Posterior vena cava (tissue), 2 donors: ENCODE data around the gene SLC44A5. TPM values are rescaled to one million over a fixed set of nuclear protein-coding genes. Genes with fewer than 3 reads are reported as not detected.
"Not testable (repeated sequence)": the region's sequence is repeated elsewhere in the genome, so short reads cannot be mapped to it uniquely, and the experiment has no call there.

Experiments
- DNase-seq: peaks from one replicate; pipeline ENCODE4 v3.0.0-alpha.2; 2020; ENCODE audit warnings: low spot score
- intact Hi-C, 2 donors: fragments of 100-400 bp; cut with DNase I; formaldehyde crosslinking; loops; one replicate each; pipeline versions ENCODE4 v1.14.1 to v1.14.2; 2022 to 2023
- total RNA-seq, 2 donors: library from RNA; stranded (reverse); fragmentation: NEBNext Ultra II Directional; extraction: Animal tissue kit (Norgen Biotek cat#: 25700); gene quantifications; one replicate each; pipeline ENCODE4 v1.2.1, GENCODE V29; 2021
- donor health status: DM: yes; HTN: yes; CAD: no.
- donor health status: DM: yes; HTN: yes; CAD: no.

SLC44A5 gene
- total RNA-seq, 2 donors from 2014 or later = 0.52 TPM; not detected in 1

DNA sequence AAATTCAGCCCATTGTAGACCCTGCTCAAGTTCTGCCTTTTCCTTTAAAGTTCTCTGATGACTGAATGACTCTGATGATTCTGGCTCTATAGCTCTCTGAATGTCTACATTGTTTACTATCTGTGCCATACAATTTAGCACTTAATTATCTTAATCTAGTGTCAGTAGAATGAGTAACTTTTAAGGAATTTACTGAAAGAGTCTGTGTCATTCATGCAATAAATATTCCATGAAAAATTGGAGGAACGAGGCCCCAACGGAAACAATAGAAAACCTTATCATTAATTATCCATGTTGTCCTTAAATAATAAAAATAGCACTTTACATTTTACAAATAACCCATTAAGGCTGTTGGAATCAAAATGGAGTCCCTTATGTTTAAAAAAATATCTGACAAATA, 77.8 kb downstream of the SLC44A5 start:
- DNase-seq = no peak
- intact Hi-C loops = no loop called here

DNA sequence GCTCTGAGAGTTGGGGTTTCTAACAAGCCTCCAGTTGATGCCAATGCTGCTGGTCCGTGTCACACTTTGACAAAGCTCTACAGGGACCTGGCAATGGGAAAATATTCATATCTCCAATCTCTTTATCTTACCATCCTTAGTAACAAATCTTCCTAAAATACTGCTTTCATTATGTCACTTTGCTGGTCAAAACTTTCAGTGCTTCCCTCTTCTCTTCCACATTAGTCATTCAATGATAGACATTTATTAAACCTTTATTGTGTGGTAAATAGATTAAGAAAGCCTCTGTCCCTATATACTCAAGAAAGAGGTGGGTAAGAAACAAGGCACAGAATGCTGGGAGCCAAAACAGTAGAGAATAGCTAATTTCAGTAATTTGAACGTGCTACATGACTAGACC, 79.3 kb downstream of the SLC44A5 start:
- intact Hi-C loops = no loop called here
- no peak for DNase-seq

DNA sequence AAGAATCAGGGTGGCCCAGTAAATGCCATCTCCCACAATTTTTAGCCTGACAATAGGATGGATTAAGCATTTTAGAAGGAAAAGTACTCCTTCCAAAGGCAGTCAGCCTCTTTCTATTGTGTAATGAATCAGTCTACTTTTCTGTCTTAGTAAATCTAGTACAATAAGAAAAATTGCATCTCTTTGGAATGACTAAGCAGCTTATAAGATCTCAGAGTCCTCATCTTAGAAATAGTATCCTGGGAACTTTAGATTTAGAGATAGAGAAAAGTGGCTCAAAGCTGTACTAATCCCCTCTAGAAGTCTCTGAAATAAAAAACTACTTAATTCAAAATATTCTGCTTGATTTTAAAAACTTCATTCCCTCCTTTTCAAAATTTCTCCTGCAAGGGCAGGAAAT, 81.4 kb downstream of the SLC44A5 start:
- intact Hi-C loops = no loop called here
- no peak for DNase-seq

DNA sequence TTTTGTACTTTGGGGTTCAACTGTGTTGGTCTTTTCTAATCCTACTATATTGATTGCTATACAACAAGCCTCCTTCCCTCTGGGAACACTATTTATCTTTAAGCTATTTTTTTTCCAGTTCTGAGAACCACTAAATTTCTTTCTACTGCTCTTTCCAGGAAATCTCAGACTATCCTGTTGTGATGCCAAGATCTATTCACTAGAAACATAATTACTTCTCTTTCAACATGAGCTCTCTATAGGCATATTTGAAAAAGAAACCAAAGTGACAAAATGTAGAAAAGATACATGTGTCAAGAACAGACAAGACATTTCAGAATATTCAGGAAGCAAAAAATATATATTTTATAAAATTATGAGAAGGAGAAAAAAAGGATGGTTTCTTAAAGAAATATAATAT, 82.9 kb downstream of the SLC44A5 start:
- no peak for DNase-seq
- intact Hi-C loops = no loop called here

DNA sequence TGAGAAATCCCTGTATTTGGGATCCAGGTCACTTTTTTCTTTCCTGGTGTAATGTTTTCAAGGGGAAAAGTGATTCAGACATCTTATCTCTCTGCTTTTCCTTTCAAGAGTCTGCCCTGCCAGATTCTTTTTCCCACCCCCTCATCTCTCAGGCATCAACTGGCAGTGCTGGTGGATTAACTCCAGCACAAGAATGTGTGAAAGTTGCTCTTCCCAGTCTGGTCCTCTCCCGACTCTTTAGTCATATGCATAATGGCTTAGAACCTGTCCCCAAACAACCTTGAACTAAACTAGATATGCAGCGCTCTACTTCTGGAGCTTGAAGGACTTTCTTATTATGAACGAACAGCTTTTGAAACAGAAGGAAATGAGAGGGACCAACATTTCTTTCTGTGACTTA, 88.5 kb downstream of the SLC44A5 start:
- intact Hi-C loops = no loop called here

DNA sequence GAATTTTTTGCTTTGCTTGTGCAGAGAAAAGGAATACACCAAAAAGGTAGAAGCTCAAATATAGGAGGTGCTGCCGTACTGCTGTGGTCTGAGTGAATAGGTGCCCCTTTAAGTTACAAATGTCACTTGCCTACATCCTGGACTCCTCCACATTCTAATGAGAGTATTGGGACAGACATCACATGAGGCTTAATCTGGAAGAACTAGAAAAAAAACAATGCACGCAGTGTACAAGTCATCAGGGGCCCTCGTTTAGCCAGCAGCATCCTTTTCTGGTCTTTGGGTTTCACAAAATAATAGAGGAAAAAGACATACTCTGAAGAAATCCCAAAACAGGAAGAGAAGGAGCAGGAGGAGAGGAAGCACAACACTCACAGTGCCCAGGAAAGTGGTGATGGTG, 89.3 kb downstream of the SLC44A5 start:
- no peak for DNase-seq
- intact Hi-C loops = no loop called here

More for the DNA sequence above, 88.5 kb downstream of the SLC44A5 start:
- no peak for DNase-seq

DNA sequence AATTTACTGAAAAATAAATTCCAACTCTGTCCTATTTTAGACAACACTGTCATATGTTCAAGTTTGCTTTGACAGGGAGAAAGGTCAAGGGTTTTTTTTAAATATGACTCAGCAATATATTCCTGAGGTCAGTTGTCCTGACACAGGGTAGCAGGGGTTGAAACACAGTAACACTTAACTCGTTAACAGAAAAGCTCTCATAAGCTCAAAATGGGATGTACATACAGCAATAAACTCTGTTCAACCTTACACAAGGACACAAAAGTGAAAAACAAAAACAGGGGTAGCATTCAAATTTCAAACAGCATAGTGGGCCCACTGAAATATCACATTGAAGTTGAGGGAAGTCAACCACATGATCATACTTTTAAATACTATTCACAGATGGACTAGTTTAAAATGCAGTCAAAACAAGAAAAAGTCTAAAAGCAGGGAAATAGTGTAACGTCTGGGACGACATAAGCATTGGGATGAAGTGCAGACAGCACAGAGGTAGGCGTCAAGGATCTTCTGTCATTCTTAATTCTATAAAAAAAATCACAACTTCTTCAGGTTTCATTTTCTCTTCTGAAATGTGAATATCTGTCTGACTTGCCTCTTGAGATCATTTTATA, 89.9 kb downstream of the SLC44A5 start:
- no peak for DNase-seq
- intact Hi-C loops = no loop called here

DNA sequence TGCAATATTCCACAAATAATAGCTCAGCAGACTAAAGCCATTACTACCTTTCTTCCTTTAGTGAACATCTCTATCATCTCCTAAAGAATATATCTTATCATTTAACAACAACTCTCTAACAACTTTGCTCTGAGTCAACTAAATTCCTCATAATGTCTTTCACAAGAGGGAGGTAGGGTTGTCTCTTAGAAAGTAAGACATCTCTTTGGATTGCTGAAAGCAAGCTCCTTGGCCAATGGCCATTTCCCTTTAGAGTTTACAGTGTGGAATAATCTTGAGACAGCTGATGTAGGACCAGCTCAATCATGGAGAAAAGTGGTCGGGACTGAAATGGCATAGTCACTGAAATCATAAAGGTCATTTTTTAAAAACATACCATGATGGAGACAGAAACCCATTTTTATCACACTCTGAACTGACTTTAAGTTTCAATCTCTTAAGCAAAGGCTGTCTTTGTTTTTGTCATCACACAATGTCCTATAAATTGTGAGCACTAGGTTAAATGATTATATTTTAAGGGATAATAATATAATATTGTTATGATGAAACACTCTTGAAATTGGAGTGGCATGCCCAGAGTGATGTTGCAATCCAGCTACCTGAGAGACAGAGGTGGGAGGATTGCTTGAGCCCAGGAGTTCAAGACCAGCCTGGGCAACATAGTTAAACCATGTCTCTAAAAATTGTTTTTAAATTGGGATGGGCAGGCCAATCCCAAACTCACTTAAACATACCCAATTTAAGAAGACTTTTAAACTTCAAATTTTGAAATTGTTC, 91.1 kb downstream of the SLC44A5 start:
- DNase-seq = no peak
- intact Hi-C loops = no loop called here

DNA sequence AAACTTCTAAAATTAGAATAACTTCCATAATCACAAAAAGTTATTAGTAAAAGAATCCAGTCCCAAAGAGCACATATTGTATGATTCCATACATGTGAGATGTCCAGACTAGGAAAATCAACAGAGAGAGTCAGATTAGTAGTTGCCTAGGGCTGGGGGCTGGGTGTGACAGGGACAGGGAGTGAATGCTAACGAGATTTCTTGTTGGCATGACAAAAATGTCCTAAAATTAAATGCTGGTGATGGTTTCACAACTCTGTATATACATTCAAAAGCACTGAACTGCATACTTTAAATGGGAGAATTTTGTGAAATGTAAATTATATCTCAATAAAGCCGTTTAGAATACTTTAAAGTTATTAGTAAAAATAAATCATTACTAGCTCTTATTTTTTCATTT, 92.2 kb downstream of the SLC44A5 start:
- intact Hi-C loops = no loop called here
- no peak for DNase-seq

DNA sequence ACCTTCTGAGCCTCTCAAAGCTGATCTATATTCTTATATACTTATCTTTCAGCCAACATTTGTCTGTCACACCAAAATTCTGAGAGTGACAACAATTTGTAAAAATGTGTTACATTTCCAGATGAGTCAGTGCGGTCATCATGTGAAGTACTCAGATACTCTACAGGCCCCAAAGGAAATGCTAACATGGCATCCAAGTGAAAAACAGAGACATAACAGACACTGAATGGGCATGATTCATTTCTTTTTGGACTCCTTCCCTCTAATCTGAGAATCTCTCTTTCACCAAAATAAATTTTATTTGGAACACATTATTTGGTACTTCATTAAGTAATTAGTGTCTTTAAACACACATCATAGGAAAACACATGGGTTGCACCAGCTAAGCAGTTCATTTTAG, 96.6 kb downstream of the SLC44A5 start:
- intact Hi-C loops = no loop called here
- no peak for DNase-seq

DNA sequence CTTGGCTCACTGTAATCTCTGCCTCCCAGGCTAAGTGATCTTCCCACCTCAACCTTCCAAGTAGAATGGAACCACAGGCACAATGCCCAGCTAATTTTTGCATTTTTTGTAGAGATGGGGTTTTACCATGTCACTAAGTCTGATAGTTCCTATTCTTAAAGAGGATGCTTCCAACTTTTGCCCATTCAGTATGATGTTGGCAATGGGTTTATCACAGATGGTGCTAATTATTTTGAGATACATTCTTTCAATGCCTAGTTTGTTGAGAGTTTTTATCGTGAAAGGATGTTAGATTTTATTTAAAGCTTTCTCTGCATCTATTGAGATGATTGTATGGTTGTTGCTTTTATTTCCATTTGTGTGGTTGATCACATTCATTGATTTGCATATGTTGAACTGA, 103.9 kb downstream of the SLC44A5 start:
- DNase-seq = no peak
- intact Hi-C loops = no loop called here

DNA sequence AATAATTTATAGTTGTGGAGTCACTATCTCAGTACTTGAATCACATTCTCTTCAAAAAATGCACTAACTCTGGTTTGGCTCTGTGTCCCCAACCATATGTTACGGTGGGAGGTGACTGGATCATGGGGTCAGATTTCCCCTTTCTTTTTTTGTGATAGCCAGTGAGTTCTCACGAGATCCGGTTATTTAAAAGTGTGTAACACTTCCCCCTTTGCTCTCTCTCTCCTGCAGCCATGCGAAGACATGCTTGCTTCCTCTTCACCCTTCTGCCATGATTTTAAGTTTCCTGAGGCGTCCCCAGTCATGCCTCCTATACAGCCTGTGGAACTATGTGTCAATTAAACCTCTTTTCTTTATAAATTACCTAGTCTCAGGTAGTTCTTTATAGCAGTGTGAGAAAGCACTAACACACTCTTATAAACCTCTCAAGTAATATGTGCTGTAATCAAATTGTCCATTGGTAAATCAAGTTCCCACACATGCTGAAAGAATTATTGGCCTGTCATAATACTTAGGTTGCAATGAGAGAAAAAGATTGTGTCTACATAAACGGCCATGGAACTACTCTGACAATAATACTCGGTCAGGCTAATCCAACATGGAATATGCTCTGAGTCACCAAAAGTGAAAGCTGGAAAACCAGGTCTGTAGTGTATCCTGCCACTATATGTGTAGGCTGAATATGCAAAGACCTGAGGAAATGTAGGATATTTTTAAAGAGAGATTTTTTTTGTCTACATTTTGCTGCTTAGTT, 107.5 kb downstream of the SLC44A5 start:
- DNase-seq = no peak
- intact Hi-C loops = no loop called here

DNA sequence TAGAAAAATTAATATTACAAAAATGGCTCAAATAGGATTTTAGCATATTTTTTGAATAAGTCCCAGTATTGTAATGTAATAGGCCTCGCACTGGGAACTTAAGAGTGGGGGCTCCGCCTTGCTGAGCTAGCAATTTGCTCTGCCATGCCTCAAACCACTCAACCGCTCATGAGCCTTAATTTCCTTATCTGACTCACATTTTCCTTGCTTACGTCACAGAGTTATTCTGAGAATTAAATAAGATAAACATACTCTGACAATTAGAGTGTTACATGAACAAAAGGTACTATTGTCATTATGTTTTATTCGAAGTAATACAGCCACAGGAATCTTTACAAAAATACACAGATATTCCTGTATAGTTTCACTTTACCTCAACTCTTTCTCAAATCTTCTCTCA, 108.1 kb downstream of the SLC44A5 start:
- intact Hi-C loops = no loop called here
- no peak for DNase-seq

DNA sequence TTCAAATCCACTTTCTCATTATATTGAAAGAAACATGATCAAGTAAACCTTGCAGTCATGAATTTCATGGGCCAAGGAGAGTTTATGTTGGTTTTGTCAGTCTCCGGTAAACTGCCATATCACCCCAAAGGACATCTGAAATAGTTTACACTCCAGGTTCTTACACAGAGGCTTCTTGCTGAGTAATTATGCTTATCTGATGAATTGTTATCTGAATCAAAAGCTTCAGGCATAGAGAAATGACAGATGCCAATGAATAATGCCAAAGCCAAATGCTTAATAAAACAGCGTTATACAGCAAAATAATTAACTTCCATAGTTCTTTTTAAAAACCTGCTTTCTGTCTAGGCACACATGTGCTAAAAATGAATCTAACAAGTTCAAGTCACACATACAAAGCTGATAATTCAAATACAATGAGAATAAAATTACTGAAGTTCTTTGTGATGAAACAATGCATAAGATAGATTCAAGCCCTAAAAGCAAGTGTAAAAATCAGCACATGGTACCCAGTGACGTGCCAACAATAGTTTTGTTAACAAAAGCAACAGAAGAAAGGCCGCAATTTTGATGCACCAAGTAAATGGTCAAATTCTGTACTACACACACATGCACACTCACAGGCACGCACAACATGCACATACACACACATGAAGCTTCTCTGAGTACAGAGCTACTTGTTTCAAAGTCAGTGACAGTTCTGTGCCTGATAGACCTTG, 109.2 kb downstream of the SLC44A5 start:
- no peak for DNase-seq
- intact Hi-C loops = no loop called here

DNA sequence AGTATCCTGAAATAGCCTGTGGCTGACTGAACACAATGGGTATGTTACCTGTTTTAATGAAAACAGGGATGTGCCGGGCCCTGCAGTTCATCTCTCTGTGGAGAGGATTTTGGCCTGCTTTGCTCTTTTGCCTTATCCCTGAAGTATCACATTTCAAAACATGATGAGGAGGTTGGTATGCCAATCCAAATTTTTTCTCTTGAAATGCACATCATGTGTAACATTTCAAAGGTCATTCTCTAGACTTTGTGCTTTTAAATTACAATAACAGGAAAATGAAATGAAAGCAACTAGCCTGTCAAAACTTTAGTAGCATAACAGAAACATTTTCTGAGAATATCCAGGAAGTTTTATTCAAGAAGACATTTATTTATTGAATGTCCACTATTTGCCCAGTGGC, 118.9 kb downstream of the SLC44A5 start:
- intact Hi-C loops = no loop called here
- no peak for DNase-seq

DNA sequence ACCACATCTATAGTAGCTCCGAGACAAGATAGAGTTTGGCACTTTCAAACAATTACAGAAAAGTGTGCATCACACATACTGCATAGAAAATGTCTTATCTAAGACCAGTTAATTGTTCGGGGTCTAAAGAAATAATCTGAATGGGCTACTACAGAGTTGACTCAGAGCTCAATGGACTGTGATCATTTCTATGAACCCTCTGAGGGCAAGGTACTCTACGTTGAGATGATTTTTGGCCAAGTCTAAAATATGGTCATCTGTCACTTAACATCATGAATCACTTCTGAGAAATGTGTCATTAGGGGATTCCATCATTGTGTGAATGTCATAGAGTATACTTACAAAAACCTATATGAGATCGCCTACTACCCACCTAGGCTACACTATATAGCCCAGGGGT, 123.5 kb downstream of the SLC44A5 start:
- DNase-seq = no peak
- intact Hi-C loops = no loop called here

DNA sequence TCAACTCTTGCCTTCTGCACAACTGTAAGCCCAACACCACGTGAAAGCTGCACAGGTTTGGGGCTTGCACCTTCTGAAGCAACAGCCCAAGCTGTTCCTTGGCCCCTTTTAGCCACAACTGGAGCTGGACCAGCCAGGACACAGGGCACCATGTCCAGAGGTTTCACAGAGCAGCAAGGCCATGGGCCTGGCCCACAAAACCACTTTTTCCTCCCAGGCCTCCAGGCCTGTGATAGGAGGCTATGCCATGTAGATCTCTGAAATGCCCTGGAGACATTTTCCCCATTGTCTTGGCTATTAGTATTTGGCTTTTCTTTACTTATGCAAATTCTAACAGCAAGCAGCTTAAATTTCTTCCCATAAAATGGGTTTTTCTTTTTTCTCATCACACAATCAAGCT, 126.1 kb downstream of the SLC44A5 start:
- intact Hi-C loops = no loop called here

DNA sequence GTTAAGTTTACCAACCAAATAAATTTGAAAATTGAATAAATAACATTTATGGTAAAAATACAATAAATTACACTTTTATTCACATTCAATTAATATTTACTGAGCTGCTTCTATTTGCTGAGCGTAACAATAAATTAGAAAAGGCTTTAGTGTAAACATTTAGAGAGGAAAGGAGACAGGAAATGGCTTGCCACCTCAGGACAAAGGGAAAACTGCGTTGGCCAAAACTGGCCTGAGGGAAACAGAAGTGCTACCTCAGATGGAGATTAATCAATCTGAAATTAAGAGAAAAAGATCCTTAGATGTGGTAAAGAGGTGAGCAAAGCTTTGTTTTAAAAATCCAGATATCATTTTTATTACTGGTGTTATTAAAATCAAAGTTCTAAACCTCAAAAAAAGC, 128.0 kb downstream of the SLC44A5 start:
- no peak for DNase-seq
- intact Hi-C loops = no loop called here

More for the DNA sequence above, 126.1 kb downstream of the SLC44A5 start:
- no peak for DNase-seq

DNA sequence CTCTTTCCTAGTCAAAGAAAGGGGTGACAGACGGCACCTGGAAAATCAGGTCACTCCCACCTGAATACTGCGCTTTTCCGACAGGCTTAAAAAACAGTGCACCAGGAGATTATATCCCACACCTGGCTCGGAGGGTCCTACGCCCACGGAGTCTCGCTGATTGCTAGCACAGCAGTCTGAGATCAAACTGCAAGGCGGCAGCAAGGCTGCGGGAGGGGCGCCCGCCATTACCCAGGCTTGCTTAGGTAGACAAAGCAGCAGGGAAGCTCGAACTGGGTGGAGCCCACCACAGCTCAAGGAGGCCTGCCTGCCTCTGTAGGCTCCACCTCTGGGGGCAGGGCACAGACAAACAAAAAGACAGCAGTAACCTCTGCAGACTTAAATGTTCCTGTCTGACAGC, 134.4 kb downstream of the SLC44A5 start:
- intact Hi-C loops, DNase-seq: not testable (repeated sequence)

DNA sequence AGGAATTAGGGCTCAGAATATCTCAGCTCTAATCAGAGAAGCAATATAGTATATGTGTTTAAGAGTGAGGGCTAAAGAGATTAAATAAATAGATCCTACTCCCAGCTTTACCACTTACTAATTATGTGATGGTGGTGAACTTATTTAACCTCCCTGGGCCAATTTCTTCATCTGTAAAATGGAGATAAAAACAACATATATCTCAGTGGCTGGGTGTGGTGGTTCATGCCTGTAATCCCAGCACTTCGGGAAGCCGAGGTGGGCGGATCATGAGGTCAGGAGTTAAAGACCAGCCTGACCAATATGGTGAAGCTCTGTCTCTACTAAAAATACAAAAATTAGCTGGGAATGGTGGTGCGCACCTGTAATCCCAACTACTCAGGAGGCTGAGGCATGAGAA, 135.2 kb downstream of the SLC44A5 start:
- no peak for DNase-seq
- intact Hi-C loops = no loop called here
